Measurements from ENCODE around the gene CENPP.

DNA sequence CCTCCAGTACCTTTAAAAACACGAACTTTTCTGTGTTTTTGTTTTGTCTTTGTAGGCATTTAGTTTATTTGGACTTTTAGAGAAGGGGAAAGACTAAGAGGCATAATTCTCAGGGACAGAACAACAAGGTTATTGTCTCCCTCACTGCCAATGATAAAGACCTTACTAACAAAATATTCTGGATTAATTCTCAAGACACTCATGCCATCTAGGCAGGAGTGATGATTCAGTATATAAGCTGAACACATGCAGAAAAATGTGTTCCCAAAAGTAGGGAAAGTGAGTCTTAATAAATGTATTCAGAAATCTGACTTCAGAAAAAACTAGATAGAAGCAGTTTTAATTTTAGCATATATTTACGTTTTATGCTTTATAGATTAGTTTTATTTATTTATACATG is 173.9 kb downstream of the CENPP start:
- TF ChIP-seq POLR2AphosphoS5 (IDR thresholded peaks at IDR 0.05; ENCODE audit: insufficient read depth in 1 of 2, low read depth in 1 of 2) (no peak), POLR2A (IDR thresholded peaks at IDR 0.05) (no peak)
- TF ChIP-seq, protein P1, sequence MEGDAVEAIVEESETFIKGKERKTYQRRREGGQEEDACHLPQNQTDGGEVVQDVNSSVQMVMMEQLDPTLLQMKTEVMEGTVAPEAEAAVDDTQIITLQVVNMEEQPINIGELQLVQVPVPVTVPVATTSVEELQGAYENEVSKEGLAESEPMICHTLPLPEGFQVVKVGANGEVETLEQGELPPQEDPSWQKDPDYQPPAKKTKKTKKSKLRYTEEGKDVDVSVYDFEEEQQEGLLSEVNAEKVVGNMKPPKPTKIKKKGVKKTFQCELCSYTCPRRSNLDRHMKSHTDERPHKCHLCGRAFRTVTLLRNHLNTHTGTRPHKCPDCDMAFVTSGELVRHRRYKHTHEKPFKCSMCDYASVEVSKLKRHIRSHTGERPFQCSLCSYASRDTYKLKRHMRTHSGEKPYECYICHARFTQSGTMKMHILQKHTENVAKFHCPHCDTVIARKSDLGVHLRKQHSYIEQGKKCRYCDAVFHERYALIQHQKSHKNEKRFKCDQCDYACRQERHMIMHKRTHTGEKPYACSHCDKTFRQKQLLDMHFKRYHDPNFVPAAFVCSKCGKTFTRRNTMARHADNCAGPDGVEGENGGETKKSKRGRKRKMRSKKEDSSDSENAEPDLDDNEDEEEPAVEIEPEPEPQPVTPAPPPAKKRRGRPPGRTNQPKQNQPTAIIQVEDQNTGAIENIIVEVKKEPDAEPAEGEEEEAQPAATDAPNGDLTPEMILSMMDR (IDR thresholded peaks at IDR 0.05): no peak

Data from vagina (tissue), 2 donors.